H9 (cell line): ENCODE measurements around the gene UBE2L5. TPM values are rescaled to one million over a fixed set of nuclear protein-coding genes. Genes with fewer than 3 reads are reported as not detected.

Experiments
- DNase-seq: peaks from one replicate; pipeline ENCODE4 v3.0.0-alpha.2; 2017
- H2AFZ ChIP-seq: one replicate; pipeline ENCODE4 v1.6.1; 2013; ENCODE audit warnings: mild to moderate bottlenecking, low read length, control low read depth, moderate library complexity
- H2AK5ac ChIP-seq: 2 replicates; pipeline ENCODE4 v1.6.1; 2013; ENCODE audit warnings: low read length, control low read depth, mixed read lengths; ENCODE audit not compliant: insufficient read length
- H2BK120ac ChIP-seq: one replicate; pipeline ENCODE4 v1.6.1; 2013; ENCODE audit warnings: low read depth, mild to moderate bottlenecking, low read length, control low read depth, inconsistent platforms; ENCODE audit not compliant: poor library complexity, severe bottlenecking
- H2BK12ac ChIP-seq: 2 replicates; pipeline ENCODE4 v1.6.1; 2013; ENCODE audit warnings: low read length, control low read depth, mixed read lengths, low read depth; ENCODE audit not compliant: insufficient read length
- H2BK15ac ChIP-seq: 2 replicates; pipeline ENCODE4 v1.6.1; 2013; ENCODE audit warnings: low read depth, low read length, control low read depth
- H2BK20ac ChIP-seq: one replicate; pipeline ENCODE4 v1.6.1; 2013; ENCODE audit warnings: low read depth, mild to moderate bottlenecking, low read length, control low read depth, inconsistent platforms; ENCODE audit not compliant: poor library complexity, severe bottlenecking
- H2BK5ac ChIP-seq: 2 replicates; pipeline ENCODE4 v1.6.1; 2013; ENCODE audit warnings: low read length, control low read depth, mixed read lengths; ENCODE audit not compliant: insufficient read length
- H3K14ac ChIP-seq: 2 replicates; pipeline ENCODE4 v1.6.1; 2013; ENCODE audit warnings: low read length, control low read depth; ENCODE audit not compliant: insufficient read depth
- H3K18ac ChIP-seq: 2 replicates; pipeline ENCODE4 v1.6.1; 2013; ENCODE audit warnings: low read depth, mild to moderate bottlenecking, mixed read lengths, low read length, control low read depth; ENCODE audit not compliant: insufficient read length
- H3K23ac ChIP-seq: 2 replicates; pipeline ENCODE4 v1.6.1; 2013; ENCODE audit warnings: low read length, control low read depth, mixed read lengths, low read depth; ENCODE audit not compliant: insufficient read length
- H3K23me2 ChIP-seq: 2 replicates; pipeline ENCODE4 v1.6.1; 2013; ENCODE audit warnings: low read depth, mild to moderate bottlenecking, mixed read lengths, low read length, control low read depth; ENCODE audit not compliant: insufficient read length, poor library complexity, severe bottlenecking
- H3K27ac ChIP-seq: 2 replicates; pipeline ENCODE4 v1.5.1; 2013; ENCODE audit warnings: low read length, control low read depth, mixed read lengths, low read depth; ENCODE audit not compliant: insufficient read length
- H3K27me3 ChIP-seq: 2 replicates; pipeline ENCODE4 v1.6.1; 2013; ENCODE audit warnings: low read length, control low read depth, inconsistent platforms; ENCODE audit not compliant: insufficient read depth
- H3K4ac ChIP-seq: 2 replicates; pipeline ENCODE4 v1.6.1; 2013; ENCODE audit warnings: low read depth, mild to moderate bottlenecking, control low read depth, inconsistent platforms, low read length, moderate library complexity
- H3K4me1 ChIP-seq: 2 replicates; pipeline ENCODE4 v1.6.1; 2013; ENCODE audit warnings: low read length, control low read depth, inconsistent platforms; ENCODE audit not compliant: insufficient read depth
- H3K4me2 ChIP-seq: 2 replicates; pipeline ENCODE4 v1.6.1; 2013; ENCODE audit warnings: low read length, control low read depth, mixed read lengths; ENCODE audit not compliant: insufficient read length, insufficient read depth
- H3K56ac ChIP-seq: 2 replicates; pipeline ENCODE4 v1.6.1; 2013; ENCODE audit warnings: low read depth, mild to moderate bottlenecking, mixed read lengths, low read length, control low read depth; ENCODE audit not compliant: insufficient read length
- H3K79me1 ChIP-seq: 2 replicates; pipeline ENCODE4 v1.6.1; 2013; ENCODE audit warnings: low read depth, mild to moderate bottlenecking, moderate library complexity, low read length, control low read depth, inconsistent platforms; ENCODE audit not compliant: insufficient read depth, poor library complexity, severe bottlenecking
- H3K79me2 ChIP-seq: 2 replicates; pipeline ENCODE4 v1.6.1; 2013; ENCODE audit warnings: low read length, control low read depth, inconsistent platforms; ENCODE audit not compliant: insufficient read depth
- H3K9ac ChIP-seq: 2 replicates; pipeline ENCODE4 v1.6.1; 2013; ENCODE audit warnings: low read length, control low read depth, mixed read lengths; ENCODE audit not compliant: insufficient read length; ENCODE audit errors: extremely low read depth
- H3K9me3 ChIP-seq: one replicate; pipeline ENCODE4 v1.6.1; 2013; ENCODE audit warnings: low read depth, low read length, inconsistent platforms; ENCODE audit not compliant: control insufficient read depth
- H3T11ph ChIP-seq: one replicate; pipeline ENCODE4 v1.6.1; 2013; ENCODE audit warnings: mild to moderate bottlenecking, low read length, control low read depth, inconsistent platforms
- H4K20me1 ChIP-seq: one replicate; pipeline ENCODE4 v1.6.1; 2013; ENCODE audit not compliant: control insufficient read depth, insufficient read length, insufficient read depth
- H4K5ac ChIP-seq: 2 replicates; pipeline ENCODE4 v1.6.1; 2013; ENCODE audit warnings: low read depth, mild to moderate bottlenecking, mixed read lengths, low read length, control low read depth; ENCODE audit not compliant: insufficient read length
- H4K8ac ChIP-seq: replicated peaks from 2 replicates; pipeline ENCODE4 v1.6.1; 2013; ENCODE audit warnings: low read length, control low read depth, mixed read lengths, low read depth; ENCODE audit not compliant: insufficient read length
- H4K91ac ChIP-seq: 2 replicates; pipeline ENCODE4 v1.6.1; 2013; ENCODE audit warnings: low read depth, mild to moderate bottlenecking, moderate library complexity, mixed read lengths, low read length, control low read depth; ENCODE audit not compliant: insufficient read length
- H3K27ac Mint-ChIP-seq, 3 experiments: 2 replicates in 2 of 3; 3 replicates in 1 of 3; pipeline ENCODE4 v1.8.0; 2020 to 2021; ENCODE audit warnings: mixed read lengths in 3 of 3, mild to moderate bottlenecking in 1 of 3, moderate library complexity in 1 of 3
- H3K27me3 Mint-ChIP-seq: 2 replicates; pipeline ENCODE4 v1.8.0; 2021; ENCODE audit warnings: low read depth, mild to moderate bottlenecking, moderate library complexity, mixed read lengths
- H3K36me3 Mint-ChIP-seq, 3 experiments: 2 replicates in 2 of 3; 3 replicates in 1 of 3; pipeline ENCODE4 v1.8.0; 2020 to 2021; ENCODE audit warnings: low read depth in 3 of 3, mixed read lengths in 3 of 3; ENCODE audit not compliant: insufficient read depth in 1 of 3
- H3K4me1 Mint-ChIP-seq, 2 experiments: 2 replicates each; pipeline ENCODE4 v1.8.0; 2020; ENCODE audit warnings: mixed read lengths in 2 of 2
- H3K4me3 Mint-ChIP-seq, 2 experiments: 2 replicates in 1 of 2; 3 replicates in 1 of 2; pipeline ENCODE4 v1.8.0; 2020 to 2021; ENCODE audit warnings: mild to moderate bottlenecking in 2 of 2, mixed read lengths in 2 of 2, moderate library complexity in 1 of 2
- H3K9me3 Mint-ChIP-seq, 2 experiments: 2 replicates in 1 of 2; 3 replicates in 1 of 2; pipeline ENCODE4 v1.8.0; 2020; ENCODE audit warnings: mild to moderate bottlenecking in 2 of 2, mixed read lengths in 2 of 2, moderate library complexity in 1 of 2
- WGBS: extraction: QIAGEN DNeasy Blood & Tissue Kit; methylation state at CpG from one replicate; pipeline ENCODE4 v1.1.7; 2013; ENCODE audit warnings: missing lambda C conversion rate, low lambda C conversion rate, mixed read lengths; ENCODE audit not compliant: insufficient read length; ENCODE audit errors: extremely low coverage; 5-methylcytosine and 5-hydroxymethylcytosine counted together
- total RNA-seq: library from RNA; stranded (reverse); gene quantifications from 2 replicates; pipeline ENCODE4 v1.2.1, GENCODE V29; 2021
- TF ChIP-seq, protein P1 (sequence below): fragments of 200-600 bp; sonication (generic); conservative IDR thresholded peaks from 3 replicates; pipeline ENCODE4 v1.8.0; 2021; ENCODE audit warnings: antibody characterized with exemption, mild to moderate bottlenecking

The UBE2L5 gene
- total RNA-seq, 1 experiment from 2014 or later = 0.20 TPM

DNA sequence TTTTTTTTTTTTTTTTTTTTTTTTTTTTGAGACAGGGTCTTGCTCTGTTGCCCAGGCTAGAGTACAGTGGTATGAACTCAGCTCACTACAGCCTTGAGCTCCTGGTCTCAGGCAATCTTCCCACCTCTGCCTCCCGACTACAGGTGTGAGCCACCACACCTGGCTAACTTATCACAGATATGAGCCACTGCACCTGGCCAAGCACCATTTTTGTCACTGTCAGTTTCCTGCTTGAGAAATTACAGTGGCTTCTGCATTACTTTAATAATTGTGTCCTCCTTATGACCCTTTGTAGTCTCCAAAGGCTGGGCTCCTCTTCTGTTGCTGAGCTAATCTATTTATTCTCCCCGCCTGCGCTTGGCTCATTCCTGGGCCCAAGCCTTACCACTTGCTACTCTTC lies 16.0 kb downstream of the UBE2L5 start:
- no peaks in the 10 kb centered on the region for H3K27me3 ChIP-seq
- no peak overlapping the region for H4K8ac ChIP-seq
- no peak overlapping the region for H3K27ac ChIP-seq
- H3K14ac ChIP-seq = no peak overlapping the region
- no peak overlapping the region for H3K18ac ChIP-seq
- no peak overlapping the region for H2BK12ac ChIP-seq
- no peak overlapping the region for H2BK15ac ChIP-seq
- H3K23ac ChIP-seq = no peak overlapping the region
- no peaks in the 10 kb centered on the region; a peak in 1 of 5 replicates for H3K9me3 Mint-ChIP-seq
- H3K9me3 ChIP-seq = no peaks in the 10 kb centered on the region
- no peak overlapping the region for H4K91ac ChIP-seq
- no peaks in the 10 kb centered on the region for H3K36me3 Mint-ChIP-seq
- peaks cover 4% of the 10 kb centered on the region for H3K27me3 Mint-ChIP-seq
- H3T11ph ChIP-seq = no peak overlapping the region
- no peak overlapping the region for H2BK20ac ChIP-seq
- no peak overlapping the region for H2BK5ac ChIP-seq
- H3K9ac ChIP-seq = no peak overlapping the region
- TF ChIP-seq, protein P1, sequence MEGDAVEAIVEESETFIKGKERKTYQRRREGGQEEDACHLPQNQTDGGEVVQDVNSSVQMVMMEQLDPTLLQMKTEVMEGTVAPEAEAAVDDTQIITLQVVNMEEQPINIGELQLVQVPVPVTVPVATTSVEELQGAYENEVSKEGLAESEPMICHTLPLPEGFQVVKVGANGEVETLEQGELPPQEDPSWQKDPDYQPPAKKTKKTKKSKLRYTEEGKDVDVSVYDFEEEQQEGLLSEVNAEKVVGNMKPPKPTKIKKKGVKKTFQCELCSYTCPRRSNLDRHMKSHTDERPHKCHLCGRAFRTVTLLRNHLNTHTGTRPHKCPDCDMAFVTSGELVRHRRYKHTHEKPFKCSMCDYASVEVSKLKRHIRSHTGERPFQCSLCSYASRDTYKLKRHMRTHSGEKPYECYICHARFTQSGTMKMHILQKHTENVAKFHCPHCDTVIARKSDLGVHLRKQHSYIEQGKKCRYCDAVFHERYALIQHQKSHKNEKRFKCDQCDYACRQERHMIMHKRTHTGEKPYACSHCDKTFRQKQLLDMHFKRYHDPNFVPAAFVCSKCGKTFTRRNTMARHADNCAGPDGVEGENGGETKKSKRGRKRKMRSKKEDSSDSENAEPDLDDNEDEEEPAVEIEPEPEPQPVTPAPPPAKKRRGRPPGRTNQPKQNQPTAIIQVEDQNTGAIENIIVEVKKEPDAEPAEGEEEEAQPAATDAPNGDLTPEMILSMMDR = no peak
- H2AFZ ChIP-seq = no peak overlapping the region
- H3K79me2 ChIP-seq = no peaks in the 10 kb centered on the region
- H3K23me2 ChIP-seq = no peaks in the 10 kb centered on the region
- no peak overlapping the region for H4K5ac ChIP-seq
- WGBS = no CpG with 5 or more reads among the region's 3 CpGs
- H3K56ac ChIP-seq = no peak overlapping the region
- no peaks in the 10 kb centered on the region for H4K20me1 ChIP-seq
- no peaks in the 10 kb centered on the region; a peak in 1 of 4 replicates for H3K4me1 Mint-ChIP-seq
- no peak overlapping the region for H2BK120ac ChIP-seq
- H2AK5ac ChIP-seq = no peak overlapping the region
- no peak overlapping the region for H3K4ac ChIP-seq
- H3K4me1 ChIP-seq = no peaks in the 10 kb centered on the region; the same call in 1 of the 2 replicates
- no peak for DNase-seq
- no peak overlapping the region for H3K4me2 ChIP-seq
- no peak overlapping the region for H3K4me3 Mint-ChIP-seq
- no peak overlapping the region for H3K27ac Mint-ChIP-seq
- H3K79me1 ChIP-seq = no peaks in the 10 kb centered on the region
